Activated naive CD8-positive, alpha-beta T cell treated with anti-CD3 and anti-CD28 coated beads, Interleukin-2, amount 10 ng/mL, durations not matched to agents 7 days and 5 days (primary cell): Measurements from ENCODE around the gene MCEMP1. TPM values are rescaled to one million over a fixed set of nuclear protein-coding genes. Genes with fewer than 3 reads are reported as not detected.

Source experiments
- ATAC-seq: fragments of 150-1000 bp; cut with Tn5 transposase; one replicate; pipeline ENCODE4 v1.10.0; 2021; ENCODE audit warnings: low read depth, moderate library complexity
- POLR2A ChIA-PET: fragments of 350-600 bp; sonication (Branson Sonifier 250); formaldehyde crosslinking; loops from one replicate; lab custom pipeline; 2021; ENCODE audit warnings: antibody characterized with exemption; lab: Charles Lee
- DNase-seq: peaks from one replicate; pipeline ENCODE4 v3.0.0; 2021
- H3K27ac Mint-ChIP-seq: one replicate; pipeline ENCODE4 v1.8.0; 2022; ENCODE audit warnings: mild to moderate bottlenecking, mixed read lengths
- H3K27me3 Mint-ChIP-seq: one replicate; pipeline ENCODE4 v1.8.0; 2022; ENCODE audit warnings: mild to moderate bottlenecking, moderate library complexity, mixed read lengths
- H3K36me3 Mint-ChIP-seq: one replicate; pipeline ENCODE4 v1.8.0; 2021; ENCODE audit warnings: mild to moderate bottlenecking, mixed read lengths
- H3K4me1 Mint-ChIP-seq: one replicate; pipeline ENCODE4 v1.8.0; 2021; ENCODE audit warnings: mixed read lengths
- H3K4me3 Mint-ChIP-seq: one replicate; pipeline ENCODE4 v1.8.0; 2022; ENCODE audit warnings: mild to moderate bottlenecking, moderate library complexity, mixed read lengths
- H3K9me3 Mint-ChIP-seq: one replicate; pipeline ENCODE4 v1.8.0; 2021; ENCODE audit warnings: mixed read lengths
- total RNA-seq, 2 experiments: library from RNA; stranded (reverse); gene quantifications; one replicate each; pipeline ENCODE4 v1.2.3, GENCODE V29; 2021

Gene MCEMP1
- total RNA-seq, 2 experiments from 2014 or later = not detected

DNA sequence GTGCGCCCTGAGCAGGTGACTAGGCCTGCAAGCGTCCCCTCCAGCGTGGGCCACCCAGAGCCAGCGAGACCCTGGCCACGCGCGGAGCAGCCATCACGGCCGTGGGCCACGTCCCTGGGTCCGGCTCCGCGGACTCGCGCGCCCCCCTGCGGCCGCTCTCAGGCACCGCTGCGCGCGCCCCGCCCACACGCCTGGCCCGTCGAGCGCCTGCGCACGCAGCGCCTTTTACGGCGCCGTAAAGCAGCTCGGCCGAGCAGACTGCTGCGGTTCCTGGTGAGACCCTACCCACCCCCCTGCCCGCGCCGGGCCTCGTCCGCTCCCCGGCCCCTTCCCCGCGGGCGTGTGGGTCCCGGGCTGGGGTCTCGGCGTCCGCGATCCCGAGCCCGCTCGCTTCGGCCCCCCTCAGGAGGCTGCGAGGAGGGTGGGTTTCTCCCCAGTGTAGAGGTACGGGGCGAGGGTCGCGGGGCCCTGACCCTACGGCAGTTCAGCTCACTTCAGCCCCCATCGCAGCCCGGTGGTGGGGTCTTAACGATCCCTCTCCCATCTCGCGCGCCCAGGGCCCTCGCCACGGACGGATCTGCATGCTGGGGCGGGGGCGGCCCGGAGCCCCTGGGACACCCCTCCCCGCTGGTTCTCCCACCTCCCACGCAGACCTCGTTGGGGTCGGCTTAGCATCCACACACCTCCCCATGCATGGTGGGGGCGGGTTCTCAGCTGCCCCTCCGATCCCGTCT is 3.9 kb downstream of the MCEMP1 start, which contains the start of gene TRAPPC5:
TSS of gene TRAPPC5 (plus strand) at position 228 of the 734 bp plus-strand sequence. CDS start 1,421 bp downstream, outside the sequence.
- Mint-ChIP-seq H3K27ac (peak within 1 kb of the TSS; percentile 95), H3K36me3 (peaks cover 7% of the 10 kb centered on the region), H3K9me3 (no peaks in the 10 kb centered on the region), H3K27me3 (peaks cover 13% of the 10 kb centered on the region), H3K4me1 (peaks cover 39% of the 10 kb centered on the region), H3K4me3 (peak within 1 kb of the TSS; percentile 94)
- POLR2A ChIA-PET = interaction anchor here (0.5 to 2.2 kb wide), 17 partner anchors 10 to 513 kb away, joined by 3 to 16 read pairs (median 4); partner anchors contain the start of genes PET100, RETN, STXBP2 and XAB2
- DNase-seq (peak; percentile 97), ATAC-seq (peak; percentile 70)

- H3K9me3 Mint-ChIP-seq = no peaks in the 10 kb centered on the region
- POLR2A ChIA-PET = interaction anchor here (0.5 to 2.2 kb wide), 16 partner anchors 11 to 512 kb away, joined by 3 to 16 read pairs (median 5); partner anchors contain the start of genes PET100, RETN, STXBP2 and XAB2
- H3K27ac Mint-ChIP-seq = peak overlapping the region; percentile 95
- H3K4me3 Mint-ChIP-seq = peak overlapping the region; percentile 94
- peak; percentile 72 for DNase-seq
- peaks cover 7% of the 10 kb centered on the region for H3K36me3 Mint-ChIP-seq
- H3K27me3 Mint-ChIP-seq = peaks cover 11% of the 10 kb centered on the region
- ATAC-seq = peak; percentile 49
- peaks cover 31% of the 10 kb centered on the region for H3K4me1 Mint-ChIP-seq
Observed at GRCh38 chr19:7681340-7682174, 4.7 kb downstream of the MCEMP1 start.

- H3K36me3 Mint-ChIP-seq = peaks cover 7% of the 10 kb centered on the region
- DNase-seq = no peak
- no peak for ATAC-seq
- POLR2A ChIA-PET = no interaction called here
- H3K4me3 Mint-ChIP-seq = peak overlapping the region; percentile 94
- H3K27me3 Mint-ChIP-seq = peaks cover 4% of the 10 kb centered on the region
- no peaks in the 10 kb centered on the region for H3K9me3 Mint-ChIP-seq
- H3K4me1 Mint-ChIP-seq = peaks cover 24% of the 10 kb centered on the region
- peak overlapping the region; percentile 95 for H3K27ac Mint-ChIP-seq
Observed at GRCh38 chr19:7682175-7682855, 5.4 kb downstream of the MCEMP1 start.

DNA sequence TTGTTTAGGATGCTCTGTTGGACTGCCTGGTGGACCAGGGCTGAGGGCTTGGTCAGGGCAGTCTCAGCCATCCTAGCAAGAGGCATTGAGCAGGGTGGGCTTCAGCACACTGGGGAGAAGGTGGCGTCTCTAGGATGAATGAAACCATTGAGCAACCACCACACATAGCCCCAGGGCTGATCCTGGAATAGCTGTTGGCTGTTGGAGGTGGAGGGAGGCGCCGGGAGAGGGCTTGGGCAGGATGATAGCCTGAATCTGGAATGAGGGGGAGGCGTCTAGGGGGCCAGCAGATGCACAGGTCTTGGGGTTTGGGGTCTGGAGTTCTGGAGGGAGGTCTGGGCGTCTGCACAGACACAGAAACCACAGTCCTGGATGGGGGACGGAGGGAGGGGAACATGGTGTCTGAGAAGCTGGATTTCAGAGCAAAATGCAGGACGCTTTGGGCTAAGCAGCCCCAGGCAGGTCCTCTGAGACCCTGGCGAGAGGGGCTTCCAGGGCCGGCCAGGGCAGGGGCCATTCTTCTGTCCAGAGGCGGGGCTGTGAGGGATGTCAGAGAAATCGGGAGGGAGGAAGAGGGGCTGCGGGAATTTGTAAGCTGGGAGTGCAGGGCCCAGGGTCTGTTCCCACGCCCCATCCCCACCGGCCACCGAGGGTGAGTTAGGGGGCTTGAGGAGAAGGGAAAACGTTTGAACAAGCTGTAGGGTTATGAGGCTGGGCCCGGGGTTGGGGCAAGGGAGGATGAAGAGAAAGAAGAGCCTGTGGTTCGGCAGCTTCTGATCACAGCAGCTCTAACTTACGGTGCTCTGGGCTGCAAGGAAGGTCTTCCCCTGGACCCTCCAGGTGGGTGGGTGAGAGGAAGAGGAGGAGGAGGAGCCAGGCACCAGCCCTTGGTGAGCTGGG is 8.9 kb downstream of the MCEMP1 start:
- Mint-ChIP-seq H3K36me3 (peaks cover 7% of the 10 kb centered on the region), H3K4me3 (no peak overlapping the region), H3K9me3 (no peaks in the 10 kb centered on the region), H3K27ac (no peak overlapping the region), H3K27me3 (no peaks in the 10 kb centered on the region), H3K4me1 (peaks cover 2% of the 10 kb centered on the region)
- POLR2A ChIA-PET = interaction anchor here (0.5 to 1.0 kb wide), 2 partner anchors 21 to 535 kb away, joined by 3 read pairs; no protein-coding TSS in a partner anchor
- ATAC-seq = no peak
- no peak for DNase-seq

GRCh38 chr19:7687177-7687576 is 10.3 kb downstream of the MCEMP1 start:
- H3K9me3 Mint-ChIP-seq = no peaks in the 10 kb centered on the region
- ATAC-seq = no peak
- H3K27me3 Mint-ChIP-seq = no peaks in the 10 kb centered on the region
- DNase-seq = no peak
- POLR2A ChIA-PET = interaction anchor here (0.6 kb wide), 1 partner anchor 430 kb away, joined by 5 read pairs; no protein-coding TSS in a partner anchor
- H3K4me1 Mint-ChIP-seq = no peaks in the 10 kb centered on the region
- no peak overlapping the region for H3K27ac Mint-ChIP-seq
- H3K36me3 Mint-ChIP-seq = peaks cover 5% of the 10 kb centered on the region
- H3K4me3 Mint-ChIP-seq = no peak overlapping the region

DNA sequence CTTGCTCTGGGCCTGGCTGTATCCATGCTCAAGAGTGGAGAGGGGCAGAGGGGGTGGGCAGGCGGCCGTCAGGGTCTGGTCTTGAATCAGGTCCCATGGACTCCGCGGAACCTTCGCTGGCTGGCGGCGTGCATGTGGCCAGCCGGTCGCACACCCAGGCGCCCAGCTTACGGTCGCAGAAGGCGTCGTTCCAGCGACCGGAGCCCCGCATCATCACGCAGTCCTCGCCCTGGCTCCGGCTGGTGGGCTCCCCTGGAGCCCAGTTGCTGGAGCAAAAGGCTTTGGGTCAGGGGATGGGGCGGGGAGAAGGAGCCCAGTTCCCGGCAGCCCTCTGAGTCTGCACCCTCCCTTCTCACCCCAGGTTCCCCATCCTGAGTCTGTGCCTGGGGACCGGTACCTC is 12.3 kb downstream of the MCEMP1 start:
- Mint-ChIP-seq H3K36me3 (peaks cover 3% of the 10 kb centered on the region), H3K27me3 (no peaks in the 10 kb centered on the region), H3K4me1 (no peaks in the 10 kb centered on the region), H3K27ac (no peak overlapping the region), H3K4me3 (no peak overlapping the region), H3K9me3 (no peaks in the 10 kb centered on the region)
- ATAC-seq (no peak), DNase-seq (no peak)
- POLR2A ChIA-PET = no interaction called here

- no peak overlapping the region for H3K27ac Mint-ChIP-seq
Observed at GRCh38 chr19:7690779-7691258, 13.9 kb downstream of the MCEMP1 start.

DNA sequence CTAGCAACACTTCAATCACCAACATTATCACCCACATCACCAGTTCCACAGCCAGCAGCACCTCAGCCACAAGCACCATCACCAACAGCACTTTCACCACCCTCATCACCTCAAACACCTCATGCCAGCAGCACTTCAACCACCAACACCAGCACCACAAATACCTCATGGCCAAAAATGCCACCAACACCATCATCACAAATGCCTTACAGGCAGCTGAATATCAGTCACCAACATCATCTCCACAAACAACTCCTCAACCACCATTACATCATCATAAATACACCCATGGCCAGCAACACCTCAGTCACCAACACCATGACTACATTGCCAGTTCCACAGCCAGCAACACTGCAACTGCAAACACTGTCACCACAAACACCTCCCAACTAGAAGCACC is 14.6 kb downstream of the MCEMP1 start:
- Mint-ChIP-seq H3K27me3 (no peaks in the 10 kb centered on the region), H3K4me3 (no peak overlapping the region), H3K9me3 (no peaks in the 10 kb centered on the region), H3K27ac (no peak overlapping the region), H3K4me1 (no peaks in the 10 kb centered on the region), H3K36me3 (no peaks in the 10 kb centered on the region)
- POLR2A ChIA-PET = no interaction called here
- no peak for ATAC-seq
- DNase-seq = no peak

More at GRCh38 chr19:7690779-7691258, 13.9 kb downstream of the MCEMP1 start:
- no peaks in the 10 kb centered on the region for H3K4me1 Mint-ChIP-seq
- no peak for DNase-seq
- H3K4me3 Mint-ChIP-seq = no peak overlapping the region
- H3K27me3 Mint-ChIP-seq = no peaks in the 10 kb centered on the region
- no peaks in the 10 kb centered on the region for H3K9me3 Mint-ChIP-seq
- no peaks in the 10 kb centered on the region for H3K36me3 Mint-ChIP-seq
- POLR2A ChIA-PET = no interaction called here
- ATAC-seq = no peak

DNA sequence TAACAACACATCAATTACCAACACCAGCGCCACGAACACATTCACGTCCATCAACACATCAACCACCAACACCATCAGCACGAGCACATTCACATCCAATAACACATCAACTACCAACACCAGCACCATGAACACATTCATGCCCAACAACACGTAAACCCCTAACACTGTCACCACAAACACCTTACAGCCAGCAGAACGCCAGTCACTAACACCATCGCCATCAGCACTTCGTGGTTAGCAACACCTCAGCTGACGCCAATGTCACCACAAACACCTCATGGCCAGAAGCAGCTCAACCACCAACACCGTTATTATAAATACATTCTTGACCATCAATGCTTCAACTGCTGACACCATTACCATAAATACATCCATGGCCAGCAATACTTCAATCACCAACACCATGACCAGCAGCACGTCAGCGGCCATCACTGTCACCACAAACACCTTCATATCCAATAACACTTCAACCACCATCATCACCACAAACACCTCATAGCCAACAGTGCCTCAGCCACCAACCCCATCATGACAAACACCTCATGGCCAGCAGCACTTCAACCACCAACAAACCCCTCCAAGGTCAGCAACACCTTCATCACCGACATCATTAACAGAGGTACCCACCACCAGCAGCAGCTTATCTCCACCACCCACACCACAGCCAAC is 15.7 kb downstream of the MCEMP1 start:
- H3K36me3 Mint-ChIP-seq = no peaks in the 10 kb centered on the region
- no peak for ATAC-seq
- H3K4me3 Mint-ChIP-seq = no peak overlapping the region
- no peak overlapping the region for H3K27ac Mint-ChIP-seq
- DNase-seq = no peak
- no peaks in the 10 kb centered on the region for H3K9me3 Mint-ChIP-seq
- POLR2A ChIA-PET = no interaction called here
- no peaks in the 10 kb centered on the region for H3K27me3 Mint-ChIP-seq
- no peaks in the 10 kb centered on the region for H3K4me1 Mint-ChIP-seq

DNA sequence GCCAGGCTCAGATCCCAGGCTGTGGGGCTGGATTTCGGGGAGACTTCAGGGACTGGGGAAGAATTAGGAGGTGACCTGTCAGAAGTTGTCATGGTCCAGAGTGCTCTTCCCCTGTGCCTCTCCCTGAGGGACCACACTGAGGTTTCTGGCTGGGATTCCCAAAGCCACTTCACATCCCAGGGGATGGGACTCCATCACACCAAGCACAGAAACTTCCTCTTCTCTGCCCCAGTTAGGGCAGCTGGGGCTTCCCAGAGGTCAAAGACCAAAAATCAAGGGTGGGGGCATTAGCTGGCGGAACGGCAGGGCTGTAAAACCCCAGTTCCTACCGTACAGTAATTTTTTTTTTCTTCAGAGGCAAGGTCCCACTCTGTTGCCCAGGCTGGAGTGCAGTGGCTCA is 17.6 kb downstream of the MCEMP1 start:
- DNase-seq (no peak), ATAC-seq (no peak)
- Mint-ChIP-seq H3K9me3 (no peaks in the 10 kb centered on the region), H3K4me1 (no peaks in the 10 kb centered on the region), H3K27me3 (peaks cover 7% of the 10 kb centered on the region), H3K36me3 (no peaks in the 10 kb centered on the region), H3K27ac (no peak overlapping the region), H3K4me3 (no peak overlapping the region)
- POLR2A ChIA-PET = no interaction called here

- Mint-ChIP-seq H3K36me3 (no peaks in the 10 kb centered on the region), H3K4me3 (no peak overlapping the region), H3K27me3 (peaks cover 7% of the 10 kb centered on the region), H3K9me3 (no peaks in the 10 kb centered on the region), H3K27ac (no peak overlapping the region), H3K4me1 (peaks cover 2% of the 10 kb centered on the region)
- POLR2A ChIA-PET = no interaction called here
- ATAC-seq (no peak), DNase-seq (no peak)
Observed at GRCh38 chr19:7697721-7698287, 20.9 kb downstream of the MCEMP1 start.
